ENCODE data around the gene ARHGAP6.

The ARHGAP6 gene

GRCh38 chrX:11342673-11343072 lies 323.0 kb downstream of the ARHGAP6 start:
- DNase-seq: no peak

- peak; percentile 1 for DNase-seq
Measured at GRCh38 chrX:11341274-11342201, 324.2 kb downstream of the ARHGAP6 start.

GRCh38 chrX:11337292-11338009 lies 328.3 kb downstream of the ARHGAP6 start:
- DNase-seq: no peak

- no peak for DNase-seq
Measured at GRCh38 chrX:11336201-11336600, 329.5 kb downstream of the ARHGAP6 start.

- no peak for DNase-seq
Measured at GRCh38 chrX:11334165-11334564, 331.6 kb downstream of the ARHGAP6 start.

- DNase-seq: no peak
Measured at GRCh38 chrX:11331788-11332187, 333.9 kb downstream of the ARHGAP6 start.

- DNase-seq: no peak
Measured at GRCh38 chrX:11329021-11329420, 336.7 kb downstream of the ARHGAP6 start.

- DNase-seq: no peak
Measured at GRCh38 chrX:11328134-11328533, 337.6 kb downstream of the ARHGAP6 start.

- no peak for DNase-seq
Measured at GRCh38 chrX:11321986-11322385, 343.7 kb downstream of the ARHGAP6 start.

- DNase-seq: no peak
Measured at GRCh38 chrX:11319806-11320520, 345.8 kb downstream of the ARHGAP6 start.

GRCh38 chrX:11311706-11312105 lies 354.0 kb downstream of the ARHGAP6 start:
- no peak for DNase-seq

- no peak for DNase-seq
Measured at GRCh38 chrX:11309220-11309619, 356.5 kb downstream of the ARHGAP6 start.

GRCh38 chrX:11305641-11306040 lies 360.1 kb downstream of the ARHGAP6 start:
- no peak for DNase-seq

- DNase-seq: no peak
Measured at GRCh38 chrX:11304829-11305228, 360.9 kb downstream of the ARHGAP6 start.

- no peak for DNase-seq
Measured at GRCh38 chrX:11298600-11298999, 367.1 kb downstream of the ARHGAP6 start.

GRCh38 chrX:11296051-11296450 lies 369.7 kb downstream of the ARHGAP6 start:
- DNase-seq: no peak

- DNase-seq: no peak
Measured at GRCh38 chrX:11293113-11293512, 372.6 kb downstream of the ARHGAP6 start, which contains the start of gene AMELX. Gene AMELX, plus strand, starts transcription at chrX:11293413. Its CDS starts 1,376 bp downstream, at chrX:11294789.

- no peak for DNase-seq
Measured at GRCh38 chrX:11290416-11291102, 375.2 kb downstream of the ARHGAP6 start.

- no peak for DNase-seq
Measured at GRCh38 chrX:11287505-11287904, 378.2 kb downstream of the ARHGAP6 start.

GRCh38 chrX:11285651-11286050 lies 380.1 kb downstream of the ARHGAP6 start:
- no peak for DNase-seq

GRCh38 chrX:11282043-11282442 lies 383.7 kb downstream of the ARHGAP6 start:
- DNase-seq: no peak

- no peak for DNase-seq
Measured at GRCh38 chrX:11273544-11273943, 392.2 kb downstream of the ARHGAP6 start.

- DNase-seq: no peak
Measured at GRCh38 chrX:11272863-11273262, 392.9 kb downstream of the ARHGAP6 start.
